Measurements from ENCODE around the gene MAJIN. TPM values are rescaled to one million over a fixed set of nuclear protein-coding genes. Genes with fewer than 3 reads are reported as not detected.

MAJIN gene
- total and polyA plus RNA-seq, 9 of the 15 experiments (the other 6 are each of a cell fraction or from before 2014, with no cell fraction given): 0.17 to 0.83 (median 0.24) TPM; not detected in 2

- TF ChIP-seq MBD1 (CRISPR knock-in tag; IDR thresholded peaks at IDR 0.05): no peak
- peak; percentile 94 for TF ChIP-seq CXXC5 (CRISPR knock-in tag; IDR thresholded peaks at IDR 0.05)
- no peak for TF ChIP-seq STAT5B (CRISPR knock-in tag; IDR thresholded peaks at IDR 0.05)
- TF ChIP-seq MNT (conservative IDR thresholded peaks at IDR 0.05): peak; percentile 66 to 86
- peak; percentile 92 to 96 for TF ChIP-seq KDM1A (IDR thresholded peaks at IDR 0.05)
- TF ChIP-seq TSC22D4 (tag; IDR thresholded peaks at IDR 0.05): no peak
- 0 out of 2 replicates have a peak, but pooled peaks have one; percentile 17 for TF ChIP-seq HNRNPL (IDR thresholded peaks at IDR 0.05; ENCODE audit: low read depth, low read length)
- no peak for TF ChIP-seq CBX5 (IDR thresholded peaks at IDR 0.05; ENCODE audit: borderline replicate concordance, low read depth)
- TF ChIP-seq IRF9 (tag; IDR thresholded peaks at IDR 0.05): 0 out of 2 replicates have a peak, but pooled peaks have one; percentile 5
- TF ChIP-seq ZNF318 (IDR thresholded peaks at IDR 0.05; ENCODE audit: borderline replicate concordance in 1 of 2, low read depth in 1 of 2): no peak
- TF ChIP-seq CTBP1 (IDR thresholded peaks at IDR 0.05; ENCODE audit: borderline replicate concordance): peak; percentile 98
Observed at GRCh38 chr11:64888729-64889511, 83.0 kb downstream of the MAJIN start (continued).

Measured in K562 (cell line).